H1 (cell line): ENCODE data around the gene PCDHGA2. TPM values are rescaled to one million over a fixed set of nuclear protein-coding genes. Genes with fewer than 3 reads are reported as not detected.

ENCODE experiments used
- BACH1 ChIP-seq: IDR thresholded peaks from 2 replicates; pipeline ENCODE4 v1.6.1; 2012; ENCODE audit warnings: low read length, improper control_type of control experiment
- CTBP2 ChIP-seq: IDR thresholded peaks from 2 replicates; pipeline ENCODE4 v1.7.0; 2011; ENCODE audit warnings: borderline replicate concordance, mild to moderate bottlenecking, moderate library complexity, mixed read lengths, low read length; ENCODE audit not compliant: insufficient read depth, insufficient read length
- KDM5A ChIP-seq: fragments of 200-600 bp; IDR thresholded peaks from 2 replicates; pipeline ENCODE4 v1.7.1; 2012; ENCODE audit warnings: mild to moderate bottlenecking, low read length, inconsistent platforms, mixed read lengths
- PHF8 ChIP-seq: fragments of 200-600 bp; sonication (generic); conservative IDR thresholded peaks from 2 replicates; pipeline ENCODE4 v1.7.1; 2012; ENCODE audit warnings: low read depth, mild to moderate bottlenecking, inconsistent platforms, low read length, moderate library complexity
- RAD21 ChIP-seq, 2 experiments: IDR thresholded peaks in 1 of 2; conservative IDR thresholded peaks in 1 of 2; 2 replicates each; pipeline ENCODE4 v1.6.1; 2011; ENCODE audit warnings: low read depth in 2 of 2, low read length in 2 of 2, improper control_type of control experiment in 1 of 2, inconsistent platforms in 1 of 2, mild to moderate bottlenecking in 1 of 2, moderate library complexity in 1 of 2
- RBBP5 ChIP-seq: IDR thresholded peaks from 2 replicates; pipeline ENCODE4 v1.7.1; 2012; ENCODE audit warnings: low read depth, mild to moderate bottlenecking, inconsistent platforms, low read length, moderate library complexity, borderline replicate concordance
- SP1 ChIP-seq: IDR thresholded peaks from 2 replicates; pipeline ENCODE4 v1.6.1; 2011; ENCODE audit warnings: low read depth, low read length
- SP2 ChIP-seq: IDR thresholded peaks from 2 replicates; pipeline ENCODE4 v1.6.1; 2012; ENCODE audit warnings: mild to moderate bottlenecking, low read length, inconsistent platforms
- TEAD4 ChIP-seq: IDR thresholded peaks from 2 replicates; pipeline ENCODE4 v1.6.1; 2012; ENCODE audit warnings: low read depth, low read length, inconsistent platforms, mixed read lengths
- polyA plus RNA-seq, 7 experiments: library from polyadenylated mRNA; depleted of rRNA in 3 of 7; stranded (reverse) in 5 of 7; unstranded in 2 of 7; fragments of >200 nt in 5 of 7; fragments of 200-250 nt in 2 of 7; gene quantifications; 1 replicate in 5 of 7; 2 replicates in 1 of 7; 4 replicates in 1 of 7; pipeline versions ENCODE4 v1.2.1 to v1.2.3, GENCODE V29; 2011 to 2013; ENCODE audit warnings: missing spikeins in 2 of 7, mixed read lengths in 2 of 7
- total RNA-seq: library from RNA; stranded (reverse); fragmentation: NEBNext Ultra II Directional; extraction: Animal tissue kit (Norgen Biotek cat#: 25700); gene quantifications from 2 replicates; pipeline ENCODE4 v1.2.1, GENCODE V29; 2021
- TF ChIP-seq, protein P1 (sequence below): fragments of 300-600 bp; sonication (generic); IDR thresholded peaks from 2 replicates; pipeline ENCODE4 v1.7.1; 2012; ENCODE audit warnings: low read length, moderate library complexity, mild to moderate bottlenecking, inconsistent platforms; ENCODE audit not compliant: insufficient replicate concordance
- TF ChIP-seq, protein P2 (sequence below): IDR thresholded peaks from 2 replicates; pipeline ENCODE4 v1.6.1; 2011; ENCODE audit warnings: low read length, improper control_type of control experiment

The PCDHGA2 gene
- total and polyA plus RNA-seq, 2 of the 8 experiments (the other 6 are each of a cell fraction or from before 2014, with no cell fraction given), result 0.32 to 0.39 TPM

DNA sequence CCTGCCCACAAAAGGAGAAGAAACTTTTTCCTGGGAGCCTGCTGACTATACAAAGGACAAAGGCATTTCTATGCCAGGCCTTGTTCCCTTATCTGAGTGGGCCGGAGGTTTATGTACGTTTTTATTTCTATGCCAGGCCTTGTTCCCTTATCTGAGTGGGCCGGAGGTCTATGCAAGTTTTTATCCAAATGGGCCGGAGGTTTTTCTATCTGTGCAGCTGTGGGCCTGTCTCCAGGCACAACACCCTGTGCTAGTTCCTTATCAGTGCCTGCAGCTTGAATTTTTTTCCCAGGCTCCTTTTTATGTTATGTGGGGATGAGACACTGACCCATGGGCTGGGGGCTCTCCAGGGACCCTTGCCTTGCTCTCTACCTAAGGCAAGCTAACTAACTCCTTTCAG, 40.2 kb upstream of the PCDHGA2 start (continued):
- TF ChIP-seq, protein P1, sequence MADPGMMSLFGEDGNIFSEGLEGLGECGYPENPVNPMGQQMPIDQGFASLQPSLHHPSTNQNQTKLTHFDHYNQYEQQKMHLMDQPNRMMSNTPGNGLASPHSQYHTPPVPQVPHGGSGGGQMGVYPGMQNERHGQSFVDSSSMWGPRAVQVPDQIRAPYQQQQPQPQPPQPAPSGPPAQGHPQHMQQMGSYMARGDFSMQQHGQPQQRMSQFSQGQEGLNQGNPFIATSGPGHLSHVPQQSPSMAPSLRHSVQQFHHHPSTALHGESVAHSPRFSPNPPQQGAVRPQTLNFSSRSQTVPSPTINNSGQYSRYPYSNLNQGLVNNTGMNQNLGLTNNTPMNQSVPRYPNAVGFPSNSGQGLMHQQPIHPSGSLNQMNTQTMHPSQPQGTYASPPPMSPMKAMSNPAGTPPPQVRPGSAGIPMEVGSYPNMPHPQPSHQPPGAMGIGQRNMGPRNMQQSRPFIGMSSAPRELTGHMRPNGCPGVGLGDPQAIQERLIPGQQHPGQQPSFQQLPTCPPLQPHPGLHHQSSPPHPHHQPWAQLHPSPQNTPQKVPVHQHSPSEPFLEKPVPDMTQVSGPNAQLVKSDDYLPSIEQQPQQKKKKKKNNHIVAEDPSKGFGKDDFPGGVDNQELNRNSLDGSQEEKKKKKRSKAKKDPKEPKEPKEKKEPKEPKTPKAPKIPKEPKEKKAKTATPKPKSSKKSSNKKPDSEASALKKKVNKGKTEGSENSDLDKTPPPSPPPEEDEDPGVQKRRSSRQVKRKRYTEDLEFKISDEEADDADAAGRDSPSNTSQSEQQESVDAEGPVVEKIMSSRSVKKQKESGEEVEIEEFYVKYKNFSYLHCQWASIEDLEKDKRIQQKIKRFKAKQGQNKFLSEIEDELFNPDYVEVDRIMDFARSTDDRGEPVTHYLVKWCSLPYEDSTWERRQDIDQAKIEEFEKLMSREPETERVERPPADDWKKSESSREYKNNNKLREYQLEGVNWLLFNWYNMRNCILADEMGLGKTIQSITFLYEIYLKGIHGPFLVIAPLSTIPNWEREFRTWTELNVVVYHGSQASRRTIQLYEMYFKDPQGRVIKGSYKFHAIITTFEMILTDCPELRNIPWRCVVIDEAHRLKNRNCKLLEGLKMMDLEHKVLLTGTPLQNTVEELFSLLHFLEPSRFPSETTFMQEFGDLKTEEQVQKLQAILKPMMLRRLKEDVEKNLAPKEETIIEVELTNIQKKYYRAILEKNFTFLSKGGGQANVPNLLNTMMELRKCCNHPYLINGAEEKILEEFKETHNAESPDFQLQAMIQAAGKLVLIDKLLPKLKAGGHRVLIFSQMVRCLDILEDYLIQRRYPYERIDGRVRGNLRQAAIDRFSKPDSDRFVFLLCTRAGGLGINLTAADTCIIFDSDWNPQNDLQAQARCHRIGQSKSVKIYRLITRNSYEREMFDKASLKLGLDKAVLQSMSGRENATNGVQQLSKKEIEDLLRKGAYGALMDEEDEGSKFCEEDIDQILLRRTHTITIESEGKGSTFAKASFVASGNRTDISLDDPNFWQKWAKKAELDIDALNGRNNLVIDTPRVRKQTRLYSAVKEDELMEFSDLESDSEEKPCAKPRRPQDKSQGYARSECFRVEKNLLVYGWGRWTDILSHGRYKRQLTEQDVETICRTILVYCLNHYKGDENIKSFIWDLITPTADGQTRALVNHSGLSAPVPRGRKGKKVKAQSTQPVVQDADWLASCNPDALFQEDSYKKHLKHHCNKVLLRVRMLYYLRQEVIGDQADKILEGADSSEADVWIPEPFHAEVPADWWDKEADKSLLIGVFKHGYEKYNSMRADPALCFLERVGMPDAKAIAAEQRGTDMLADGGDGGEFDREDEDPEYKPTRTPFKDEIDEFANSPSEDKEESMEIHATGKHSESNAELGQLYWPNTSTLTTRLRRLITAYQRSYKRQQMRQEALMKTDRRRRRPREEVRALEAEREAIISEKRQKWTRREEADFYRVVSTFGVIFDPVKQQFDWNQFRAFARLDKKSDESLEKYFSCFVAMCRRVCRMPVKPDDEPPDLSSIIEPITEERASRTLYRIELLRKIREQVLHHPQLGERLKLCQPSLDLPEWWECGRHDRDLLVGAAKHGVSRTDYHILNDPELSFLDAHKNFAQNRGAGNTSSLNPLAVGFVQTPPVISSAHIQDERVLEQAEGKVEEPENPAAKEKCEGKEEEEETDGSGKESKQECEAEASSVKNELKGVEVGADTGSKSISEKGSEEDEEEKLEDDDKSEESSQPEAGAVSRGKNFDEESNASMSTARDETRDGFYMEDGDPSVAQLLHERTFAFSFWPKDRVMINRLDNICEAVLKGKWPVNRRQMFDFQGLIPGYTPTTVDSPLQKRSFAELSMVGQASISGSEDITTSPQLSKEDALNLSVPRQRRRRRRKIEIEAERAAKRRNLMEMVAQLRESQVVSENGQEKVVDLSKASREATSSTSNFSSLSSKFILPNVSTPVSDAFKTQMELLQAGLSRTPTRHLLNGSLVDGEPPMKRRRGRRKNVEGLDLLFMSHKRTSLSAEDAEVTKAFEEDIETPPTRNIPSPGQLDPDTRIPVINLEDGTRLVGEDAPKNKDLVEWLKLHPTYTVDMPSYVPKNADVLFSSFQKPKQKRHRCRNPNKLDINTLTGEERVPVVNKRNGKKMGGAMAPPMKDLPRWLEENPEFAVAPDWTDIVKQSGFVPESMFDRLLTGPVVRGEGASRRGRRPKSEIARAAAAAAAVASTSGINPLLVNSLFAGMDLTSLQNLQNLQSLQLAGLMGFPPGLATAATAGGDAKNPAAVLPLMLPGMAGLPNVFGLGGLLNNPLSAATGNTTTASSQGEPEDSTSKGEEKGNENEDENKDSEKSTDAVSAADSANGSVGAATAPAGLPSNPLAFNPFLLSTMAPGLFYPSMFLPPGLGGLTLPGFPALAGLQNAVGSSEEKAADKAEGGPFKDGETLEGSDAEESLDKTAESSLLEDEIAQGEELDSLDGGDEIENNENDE, result no peak
- TF ChIP-seq BACH1 (no peak), KDM5A (no peak), RAD21 (IDR thresholded peaks at IDR 0.05 in 1 of 2, conservative IDR thresholded peaks at IDR 0.05 in 1 of 2; ENCODE audit: low read depth in 2 of 2, low read length in 2 of 2) (no peak), RBBP5 (no peak), SP1 (no peak), TEAD4 (no peak), SP2 (no peak), PHF8 (no peak), CTBP2 (no peak)
- TF ChIP-seq, protein P2, sequence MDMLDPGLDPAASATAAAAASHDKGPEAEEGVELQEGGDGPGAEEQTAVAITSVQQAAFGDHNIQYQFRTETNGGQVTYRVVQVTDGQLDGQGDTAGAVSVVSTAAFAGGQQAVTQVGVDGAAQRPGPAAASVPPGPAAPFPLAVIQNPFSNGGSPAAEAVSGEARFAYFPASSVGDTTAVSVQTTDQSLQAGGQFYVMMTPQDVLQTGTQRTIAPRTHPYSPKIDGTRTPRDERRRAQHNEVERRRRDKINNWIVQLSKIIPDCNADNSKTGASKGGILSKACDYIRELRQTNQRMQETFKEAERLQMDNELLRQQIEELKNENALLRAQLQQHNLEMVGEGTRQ, result no peak
